Gastrocnemius medialis (tissue), 4 donors: ENCODE results near the gene ADD3. TPM values are rescaled to one million over a fixed set of nuclear protein-coding genes. Genes with fewer than 3 reads are reported as not detected.

Source experiments
- ATAC-seq, 2 donors: fragments of 150-250 bp; one replicate each; pipeline ENCODE4 v1.9.1; 2016
- DNase-seq, 2 donors: peaks; one replicate each; pipeline ENCODE4 v3.0.0-alpha.2; 2019
- H3K27ac ChIP-seq, 4 donors: fragments of 200-600 bp; sonication (generic); 1 replicate in 1 of 4; 2 replicates in 3 of 4; pipeline ENCODE4 v1.5.1; 2016 to 2018; ENCODE audit warnings: mild to moderate bottlenecking in 2 of 4, moderate library complexity in 1 of 4
- H3K27me3 ChIP-seq, 3 donors: fragments of 200-600 bp; sonication (generic) in 2 of 3; 1 replicate in 1 of 3; 2 replicates in 2 of 3; pipeline versions ENCODE4 v1.5.1 to v1.6.0; 2016 to 2019; ENCODE audit warnings: mild to moderate bottlenecking in 1 of 3, moderate library complexity in 1 of 3
- H3K36me3 ChIP-seq, 2 donors: fragments of 200-600 bp; sonication (generic) in 1 of 2; one replicate each; pipeline ENCODE4 v1.5.1; 2017 to 2018
- H3K4me1 ChIP-seq, 2 donors: fragments of 200-600 bp; sonication (generic) in 1 of 2; one replicate each; pipeline ENCODE4 v1.5.1; 2016 to 2017; ENCODE audit warnings: mild to moderate bottlenecking in 2 of 2
- H3K4me3 ChIP-seq, 4 donors: fragments of 200-600 bp; sonication (generic) in 3 of 4; 1 replicate in 1 of 4; 2 replicates in 3 of 4; pipeline ENCODE4 v1.5.1; 2016 to 2019; ENCODE audit warnings: mild to moderate bottlenecking in 2 of 4
- H3K9me3 ChIP-seq, 3 donors: fragments of 200-600 bp; sonication (generic) in 2 of 3; 1 replicate in 1 of 3; 2 replicates in 2 of 3; pipeline ENCODE4 v1.5.1; 2016 to 2019
- CTCF ChIP-seq, 5 experiments: fragments of 450-650 bp in 3 of 5; fragments of 200-600 bp in 2 of 5; sonication (generic) in 2 of 5; IDR thresholded peaks in 4 of 5; conservative IDR thresholded peaks in 1 of 5; 1 replicate in 4 of 5; 2 replicates in 1 of 5; pipeline ENCODE4 v1.5.1; 2016 to 2019; ENCODE audit warnings: antibody characterized with exemption in 5 of 5, mild to moderate bottlenecking in 3 of 5, moderate library complexity in 3 of 5
- POLR2A ChIP-seq, 2 donors: fragments of 450-650 bp; IDR thresholded peaks; one replicate each; pipeline ENCODE4 v1.6.1; 2017; ENCODE audit warnings: antibody characterized with exemption in 2 of 2, mild to moderate bottlenecking in 2 of 2, moderate library complexity in 2 of 2
- in situ Hi-C, 4 donors: fragments of 200-750 bp; cut with MboI; loops; one replicate each; pipeline versions ENCODE4 v1.15.0 to v1.8.0; 2017; ENCODE audit warnings: low sequenced_read_pairs in 4 of 4
- intact Hi-C: fragments of 100-400 bp; cut with DNase I; formaldehyde crosslinking; loops from one replicate; pipeline ENCODE4 v1.15.1; 2023; ENCODE audit warnings: low total_unique reads
- total RNA-seq, 4 donors: library from RNA; depleted of rRNA; stranded (reverse); fragments of >200 nt; gene quantifications; one replicate each; pipeline versions ENCODE4 v1.1.0 to v1.2.3, GENCODE V29; 2016

The ADD3 gene
- total RNA-seq, 4 donors from 2014 or later = 16.0 to 31.3 (median 18.4) TPM

DNA sequence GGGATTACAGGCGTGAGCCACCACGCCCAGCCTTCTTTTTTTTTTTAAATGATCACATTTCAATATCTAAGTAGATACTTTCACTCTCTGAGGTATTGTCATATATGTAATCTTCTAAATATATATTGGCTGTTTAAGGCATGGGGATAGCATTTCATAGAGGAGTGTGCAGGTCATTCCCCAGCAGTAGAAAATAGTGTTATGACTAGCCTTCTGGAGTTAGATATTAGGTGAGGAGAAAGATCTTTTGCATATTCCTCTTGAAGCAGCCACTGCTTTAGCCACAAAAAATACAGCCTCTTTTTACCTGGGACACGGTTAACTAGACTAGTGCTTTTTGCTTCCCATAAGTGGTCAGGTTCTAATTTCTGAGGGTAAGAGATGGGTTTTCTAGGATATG is 28.9 kb downstream of the ADD3 start:
- Histone ChIP-seq H3K36me3 (no peaks in the 10 kb centered on the region), H3K27me3 (no peaks in the 10 kb centered on the region), H3K9me3 (no peaks in the 10 kb centered on the region), H3K4me3 (no peak overlapping the region), H3K4me1 (peaks cover 18 to 23% of the 10 kb centered on the region in 2 donors), H3K27ac (no peak overlapping the region)
- TF ChIP-seq CTCF (IDR thresholded peaks at IDR 0.05 in 4 of 5, conservative IDR thresholded peaks at IDR 0.05 in 1 of 5) = no peak
- TF ChIP-seq POLR2A (IDR thresholded peaks at IDR 0.05) = no peak
- in situ Hi-C loops (no loop called here), intact Hi-C loops (no loop called here)
- DNase-seq (no peak), ATAC-seq (no peak)

DNA sequence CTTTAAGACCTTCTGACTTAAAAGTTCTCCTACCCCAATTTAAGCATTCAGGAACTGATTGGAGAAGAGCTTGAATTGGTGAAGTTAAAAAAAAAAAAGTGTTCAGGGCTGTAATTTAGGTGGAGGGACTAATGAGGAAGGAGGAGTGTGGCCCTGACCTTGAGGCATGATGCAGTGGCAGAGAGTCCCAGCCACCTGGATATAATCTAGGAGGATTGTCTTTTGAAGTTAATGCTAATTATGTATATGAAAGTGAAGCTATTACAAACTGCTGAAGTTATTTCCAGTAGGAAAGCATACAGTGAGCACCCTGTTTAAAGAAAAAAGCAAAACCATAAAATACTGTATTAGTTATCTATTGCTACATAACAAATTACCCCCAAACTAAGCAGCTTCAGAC is 31.5 kb downstream of the ADD3 start:
- H3K9me3 ChIP-seq = no peaks in the 10 kb centered on the region
- H3K27ac ChIP-seq = no peak overlapping the region
- H3K4me3 ChIP-seq = no peak overlapping the region
- peaks cover 4% of the 10 kb centered on the region in 2 donors for H3K4me1 ChIP-seq
- no peaks in the 10 kb centered on the region for H3K36me3 ChIP-seq
- TF ChIP-seq CTCF (IDR thresholded peaks at IDR 0.05 in 4 of 5, conservative IDR thresholded peaks at IDR 0.05 in 1 of 5) (no peak), POLR2A (IDR thresholded peaks at IDR 0.05) (no peak)
- no peak for ATAC-seq
- in situ Hi-C loops (no loop called here), intact Hi-C loops (no loop called here)
- no peak for DNase-seq
- no peaks in the 10 kb centered on the region for H3K27me3 ChIP-seq

DNA sequence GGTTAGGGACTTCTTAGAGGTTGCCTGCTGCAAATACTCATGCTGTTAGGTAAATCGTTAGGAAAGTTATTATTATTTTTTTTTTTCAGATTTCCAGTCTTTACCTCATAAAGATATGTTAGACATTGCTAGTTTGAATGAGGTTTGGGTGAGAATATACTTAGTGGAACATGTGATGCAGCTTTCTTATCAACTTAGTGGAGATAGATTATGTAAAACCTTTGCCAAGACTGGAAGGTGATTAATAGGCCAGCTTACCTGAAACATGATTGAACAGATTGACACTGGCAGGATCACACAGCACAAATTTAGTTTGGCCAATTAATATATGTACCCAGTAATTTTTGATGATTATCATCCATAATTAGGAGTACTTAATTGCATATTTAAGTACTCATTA is 32.3 kb downstream of the ADD3 start:
- in situ Hi-C loops = no loop called here
- Histone ChIP-seq H3K4me3 (no peak overlapping the region), H3K36me3 (no peaks in the 10 kb centered on the region), H3K9me3 (no peaks in the 10 kb centered on the region), H3K4me1 (peaks cover 4% of the 10 kb centered on the region in 2 donors), H3K27ac (no peak overlapping the region), H3K27me3 (no peaks in the 10 kb centered on the region)
- no peak for DNase-seq
- ATAC-seq = no peak
- no peak for TF ChIP-seq CTCF (IDR thresholded peaks at IDR 0.05 in 4 of 5, conservative IDR thresholded peaks at IDR 0.05 in 1 of 5)
- TF ChIP-seq POLR2A (IDR thresholded peaks at IDR 0.05) = no peak
- intact Hi-C loops = no loop called here

DNA sequence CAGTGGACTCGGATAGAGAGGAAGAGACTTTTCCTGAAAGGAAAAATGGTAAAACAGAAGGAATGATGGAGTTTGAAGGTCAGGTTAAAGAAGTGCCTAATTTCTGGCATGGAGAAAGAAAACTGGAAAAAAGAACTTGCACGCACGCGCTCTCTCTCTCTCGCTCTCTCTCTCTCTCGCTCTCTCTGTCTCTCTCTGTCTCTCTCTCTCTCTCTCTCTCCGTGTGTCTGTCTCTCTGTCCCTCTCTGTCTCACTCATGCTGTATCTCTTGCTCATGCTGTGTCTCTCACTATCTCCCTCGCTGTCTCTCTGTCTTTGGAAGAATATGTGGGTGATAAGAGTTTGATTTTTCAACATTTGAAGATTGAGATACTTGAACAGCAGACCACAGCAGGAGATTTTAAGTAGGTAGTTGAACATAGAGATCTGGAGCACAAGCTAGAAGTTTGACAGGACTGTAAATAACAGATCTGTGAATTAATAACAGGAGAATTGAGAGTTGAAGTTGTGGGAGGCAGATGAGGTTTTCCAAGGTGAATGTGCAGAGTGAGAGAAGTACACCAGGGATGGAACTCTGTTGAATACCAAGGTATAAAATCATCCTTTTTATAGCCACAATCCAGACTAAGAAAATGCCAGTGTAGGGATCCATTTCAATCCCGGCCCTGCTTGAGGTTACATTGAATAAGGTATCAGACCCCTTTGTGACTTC is 33.1 kb downstream of the ADD3 start:
- in situ Hi-C loops (no loop called here), intact Hi-C loops (no loop called here)
- TF ChIP-seq POLR2A (IDR thresholded peaks at IDR 0.05) (no peak), CTCF (IDR thresholded peaks at IDR 0.05 in 4 of 5, conservative IDR thresholded peaks at IDR 0.05 in 1 of 5) (no peak)
- H3K36me3 ChIP-seq = no peaks in the 10 kb centered on the region
- no peak overlapping the region for H3K27ac ChIP-seq
- no peak overlapping the region for H3K4me3 ChIP-seq
- DNase-seq = no peak
- no peaks in the 10 kb centered on the region for H3K27me3 ChIP-seq
- ATAC-seq = no peak
- H3K9me3 ChIP-seq = no peaks in the 10 kb centered on the region
- peaks cover 4% of the 10 kb centered on the region in 2 donors for H3K4me1 ChIP-seq

- DNase-seq (no peak), ATAC-seq (no peak)
- Histone ChIP-seq H3K9me3 (no peaks in the 10 kb centered on the region), H3K4me3 (no peak overlapping the region), H3K36me3 (no peaks in the 10 kb centered on the region), H3K27me3 (no peaks in the 10 kb centered on the region), H3K27ac (no peak overlapping the region), H3K4me1 (peaks cover 4% of the 10 kb centered on the region in 2 donors)
- TF ChIP-seq POLR2A (IDR thresholded peaks at IDR 0.05) = no peak
- no peak for TF ChIP-seq CTCF (IDR thresholded peaks at IDR 0.05 in 4 of 5, conservative IDR thresholded peaks at IDR 0.05 in 1 of 5)
- intact Hi-C loops (no loop called here), in situ Hi-C loops (no loop called here)
These were observed 33.7 kb downstream of the ADD3 start for GRCh38 chr10:110041479-110041829.
